ENCODE data around the gene CBX1. TPM values are rescaled to one million over a fixed set of nuclear protein-coding genes. Genes with fewer than 3 reads are reported as not detected.
"Not testable (repeated sequence)": the region's sequence is repeated elsewhere in the genome, so short reads cannot be mapped to it uniquely, and the experiment has no call there.

CBX1 gene
- total and polyA plus RNA-seq, 5 donors from 2014 or later = 13.9 to 22.7 (median 16.2) TPM

- DNase-seq (no peak), ATAC-seq (ENCODE audit: low read depth in 2 of 2) (no peak)
- Histone ChIP-seq H3K4me1 (ENCODE audit: control insufficient read depth, insufficient read depth, low read length, poor library complexity, severe bottlenecking) (no peaks in the 10 kb centered on the region), H3K9me3 (ENCODE audit: control insufficient read depth in 2 of 2, low read length in 2 of 2) (no peaks in the 10 kb centered on the region), H3K27ac (ENCODE audit: insufficient read depth, low read length, poor library complexity, severe bottlenecking) (no peak overlapping the region), H3K27me3 (ENCODE audit: control insufficient read depth, insufficient read depth, low read length) (no peaks in the 10 kb centered on the region), H3K4me3 (ENCODE audit: low read depth, low read length) (no peak overlapping the region), H3K36me3 (ENCODE audit: control insufficient read depth, insufficient read depth, low read length) (no peaks in the 10 kb centered on the region)
- Mint-ChIP-seq H3K9me3 (no peaks in the 10 kb centered on the region), H3K4me1 (peaks cover 3 to 18% (median 11%) of the 10 kb centered on the region in 4 donors), H3K27me3 (no peaks in the 10 kb centered on the region), H3K4me3 (no peak overlapping the region), H3K27ac (no peak overlapping the region), H3K36me3 (no peaks in the 10 kb centered on the region)
Observed at GRCh38 chr17:48081858-48082257, 19.4 kb downstream of the CBX1 start.

DNA sequence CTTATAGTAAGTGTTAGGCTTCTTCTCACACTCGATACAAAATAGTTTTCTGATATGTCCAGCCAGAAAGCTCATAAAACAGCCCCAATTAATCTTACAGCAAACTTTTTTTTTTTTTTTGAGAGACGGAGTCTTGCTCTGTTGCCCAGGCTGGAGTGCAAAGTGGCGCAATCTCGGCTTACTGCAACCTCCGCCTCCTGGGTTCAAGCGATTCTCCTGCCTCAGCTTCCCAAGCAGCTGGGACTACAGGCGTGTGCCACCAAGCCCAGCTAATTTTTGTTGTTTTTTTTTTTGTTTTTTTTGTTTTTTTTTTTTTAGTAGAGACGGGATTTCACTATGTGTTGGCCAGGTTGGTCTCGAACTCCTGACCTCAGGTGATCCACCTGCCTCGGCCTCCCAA lies 24.1 kb downstream of the CBX1 start:
- not testable (repeated sequence) for H3K27ac ChIP-seq (ENCODE audit: insufficient read depth, low read length, poor library complexity, severe bottlenecking); H3K27me3 Mint-ChIP-seq; H3K9me3 ChIP-seq (ENCODE audit: control insufficient read depth in 2 of 2, low read length in 2 of 2); DNase-seq; ATAC-seq (ENCODE audit: low read depth in 2 of 2); H3K9me3 Mint-ChIP-seq; H3K4me3 ChIP-seq (ENCODE audit: low read depth, low read length); H3K27me3 ChIP-seq (ENCODE audit: control insufficient read depth, insufficient read depth, low read length); H3K4me3 Mint-ChIP-seq; H3K4me1 ChIP-seq (ENCODE audit: control insufficient read depth, insufficient read depth, low read length, poor library complexity, severe bottlenecking); H3K27ac Mint-ChIP-seq
- peaks cover 17% of the 10 kb centered on the region for H3K36me3 ChIP-seq (ENCODE audit: control insufficient read depth, insufficient read depth, low read length)
- H3K4me1 Mint-ChIP-seq = peaks cover 4 to 15% (median 11%) of the 10 kb centered on the region in 4 donors
- peaks cover 16% of the 10 kb centered on the region for H3K36me3 Mint-ChIP-seq

- H3K27ac Mint-ChIP-seq = peak overlapping the region in 1 of 3 donors; percentile 40
- no peaks in the 10 kb centered on the region for H3K27me3 ChIP-seq (ENCODE audit: control insufficient read depth, insufficient read depth, low read length)
- no peak overlapping the region for H3K4me3 Mint-ChIP-seq
Observed at GRCh38 chr17:48074322-48075081, 26.8 kb downstream of the CBX1 start.

GRCh38 chr17:48073566-48074094 lies 27.6 kb downstream of the CBX1 start:
- not testable (repeated sequence) for H3K9me3 Mint-ChIP-seq; H3K27ac ChIP-seq (ENCODE audit: insufficient read depth, low read length, poor library complexity, severe bottlenecking); H3K4me1 Mint-ChIP-seq; H3K4me3 Mint-ChIP-seq; H3K4me3 ChIP-seq (ENCODE audit: low read depth, low read length); DNase-seq; ATAC-seq (ENCODE audit: low read depth in 2 of 2); H3K27me3 Mint-ChIP-seq; H3K4me1 ChIP-seq (ENCODE audit: control insufficient read depth, insufficient read depth, low read length, poor library complexity, severe bottlenecking); H3K27ac Mint-ChIP-seq; H3K27me3 ChIP-seq (ENCODE audit: control insufficient read depth, insufficient read depth, low read length); H3K9me3 ChIP-seq (ENCODE audit: control insufficient read depth in 2 of 2, low read length in 2 of 2)
- H3K36me3 ChIP-seq (ENCODE audit: control insufficient read depth, insufficient read depth, low read length) = peaks cover 37% of the 10 kb centered on the region
- H3K36me3 Mint-ChIP-seq = peaks cover 25% of the 10 kb centered on the region

More at GRCh38 chr17:48074322-48075081, 26.8 kb downstream of the CBX1 start:
- H3K4me1 ChIP-seq (ENCODE audit: control insufficient read depth, insufficient read depth, low read length, poor library complexity, severe bottlenecking) = no peaks in the 10 kb centered on the region
- Mint-ChIP-seq H3K27me3 (peaks cover 4% of the 10 kb centered on the region), H3K4me1 (peaks cover 4 to 8% (median 6%) of the 10 kb centered on the region in 4 donors), H3K36me3 (peaks cover 24% of the 10 kb centered on the region), H3K9me3 (no peaks in the 10 kb centered on the region)
- H3K27ac ChIP-seq (ENCODE audit: insufficient read depth, low read length, poor library complexity, severe bottlenecking) = no peak overlapping the region
- H3K36me3 ChIP-seq (ENCODE audit: control insufficient read depth, insufficient read depth, low read length) = peaks cover 36% of the 10 kb centered on the region
- H3K9me3 ChIP-seq (ENCODE audit: control insufficient read depth in 2 of 2, low read length in 2 of 2) = no peaks in the 10 kb centered on the region
- DNase-seq = peak; percentile 68 to 78 (median 71)
- no peak overlapping the region for H3K4me3 ChIP-seq (ENCODE audit: low read depth, low read length)
- peak in 1 of 2 donors; percentile 53 for ATAC-seq (ENCODE audit: low read depth in 2 of 2)

GRCh38 chr17:48072811-48073210 lies 28.5 kb downstream of the CBX1 start:
- not testable (repeated sequence) for H3K4me1 Mint-ChIP-seq; ATAC-seq (ENCODE audit: low read depth in 2 of 2); H3K27me3 Mint-ChIP-seq; H3K9me3 ChIP-seq (ENCODE audit: control insufficient read depth in 2 of 2, low read length in 2 of 2); H3K4me3 ChIP-seq (ENCODE audit: low read depth, low read length); H3K27me3 ChIP-seq (ENCODE audit: control insufficient read depth, insufficient read depth, low read length); DNase-seq; H3K9me3 Mint-ChIP-seq; H3K4me1 ChIP-seq (ENCODE audit: control insufficient read depth, insufficient read depth, low read length, poor library complexity, severe bottlenecking); H3K4me3 Mint-ChIP-seq; H3K27ac Mint-ChIP-seq; H3K27ac ChIP-seq (ENCODE audit: insufficient read depth, low read length, poor library complexity, severe bottlenecking)
- H3K36me3 ChIP-seq (ENCODE audit: control insufficient read depth, insufficient read depth, low read length) = peaks cover 41% of the 10 kb centered on the region
- peaks cover 30% of the 10 kb centered on the region for H3K36me3 Mint-ChIP-seq

GRCh38 chr17:48071654-48072053 lies 29.6 kb downstream of the CBX1 start:
- H3K4me3 Mint-ChIP-seq = no peak overlapping the region
- peaks cover 41% of the 10 kb centered on the region for H3K36me3 ChIP-seq (ENCODE audit: control insufficient read depth, insufficient read depth, low read length)
- no peak overlapping the region for H3K27ac Mint-ChIP-seq
- no peaks in the 10 kb centered on the region for H3K9me3 ChIP-seq (ENCODE audit: control insufficient read depth in 2 of 2, low read length in 2 of 2)
- H3K4me3 ChIP-seq (ENCODE audit: low read depth, low read length) = no peak overlapping the region
- H3K27me3 ChIP-seq (ENCODE audit: control insufficient read depth, insufficient read depth, low read length) = no peaks in the 10 kb centered on the region
- no peaks in the 10 kb centered on the region for H3K4me1 ChIP-seq (ENCODE audit: control insufficient read depth, insufficient read depth, low read length, poor library complexity, severe bottlenecking)
- peaks cover 34% of the 10 kb centered on the region for H3K36me3 Mint-ChIP-seq
- ATAC-seq (ENCODE audit: low read depth in 2 of 2) (no peak), DNase-seq (no peak)
- H3K4me1 Mint-ChIP-seq = peaks cover 6 to 12% (median 6%) of the 10 kb centered on the region in 4 donors
- no peaks in the 10 kb centered on the region for H3K9me3 Mint-ChIP-seq
- peaks cover 4% of the 10 kb centered on the region for H3K27me3 Mint-ChIP-seq
- H3K27ac ChIP-seq (ENCODE audit: insufficient read depth, low read length, poor library complexity, severe bottlenecking) = no peak overlapping the region

- Histone ChIP-seq H3K9me3 (ENCODE audit: control insufficient read depth in 2 of 2, low read length in 2 of 2) (no peaks in the 10 kb centered on the region), H3K27ac (ENCODE audit: insufficient read depth, low read length, poor library complexity, severe bottlenecking) (no peak overlapping the region), H3K4me1 (ENCODE audit: control insufficient read depth, insufficient read depth, low read length, poor library complexity, severe bottlenecking) (no peaks in the 10 kb centered on the region), H3K4me3 (ENCODE audit: low read depth, low read length) (no peak overlapping the region), H3K27me3 (ENCODE audit: control insufficient read depth, insufficient read depth, low read length) (no peaks in the 10 kb centered on the region), H3K36me3 (ENCODE audit: control insufficient read depth, insufficient read depth, low read length) (peaks cover 34% of the 10 kb centered on the region)
- no peaks in the 10 kb centered on the region for H3K9me3 Mint-ChIP-seq
- peaks cover 29% of the 10 kb centered on the region for H3K36me3 Mint-ChIP-seq
- H3K27me3 Mint-ChIP-seq = peaks cover 4% of the 10 kb centered on the region
- H3K4me1 Mint-ChIP-seq = peaks cover 6 to 15% (median 8%) of the 10 kb centered on the region in 4 donors
- H3K4me3 Mint-ChIP-seq = no peak overlapping the region
- no peak for ATAC-seq (ENCODE audit: low read depth in 2 of 2)
- no peak for DNase-seq
- H3K27ac Mint-ChIP-seq = no peak overlapping the region
Observed at GRCh38 chr17:48070195-48070594, 31.1 kb downstream of the CBX1 start.

Data from CD4-positive, CD25-positive, alpha-beta regulatory T cell (primary cell).